ENCODE measurements around the gene NUP93.

Gene NUP93

GRCh38 chr16:56729735-56730662, at the start of gene NUP93:
Gene NUP93, plus strand, starts transcription at chr16:56730129. Its CDS starts 18,119 bp downstream, at chr16:56748248.
- DNase-seq, result peak; percentile 79

GRCh38 chr16:56681939-56682702, 47.8 kb upstream of the NUP93 start, which contains the start of gene MT1X:
Gene MT1X, plus strand, starts transcription at chr16:56682470. Its CDS starts 71 bp downstream, at chr16:56682541.
- DNase-seq, result peak; percentile 76

GRCh38 chr16:56682703-56683397, 47.1 kb upstream of the NUP93 start:
- no peak for DNase-seq

GRCh38 chr16:56683424-56684172, 46.3 kb upstream of the NUP93 start:
- DNase-seq, result no peak

GRCh38 chr16:56684256-56684925, 45.5 kb upstream of the NUP93 start:
- DNase-seq, result no peak

GRCh38 chr16:56684926-56685590, 44.9 kb upstream of the NUP93 start:
- DNase-seq, result no peak

- no peak for DNase-seq
Observed at GRCh38 chr16:56686758-56687157, 43.2 kb upstream of the NUP93 start.

GRCh38 chr16:56688762-56689161, 41.2 kb upstream of the NUP93 start:
- DNase-seq, result no peak

- no peak for DNase-seq
Observed at GRCh38 chr16:56689171-56689570, 40.8 kb upstream of the NUP93 start.

- DNase-seq, result no peak
Observed at GRCh38 chr16:56690420-56691122, 39.4 kb upstream of the NUP93 start.

- DNase-seq, result no peak
Observed at GRCh38 chr16:56691885-56692284, 38.0 kb upstream of the NUP93 start.

GRCh38 chr16:56695246-56695645, 34.7 kb upstream of the NUP93 start:
- DNase-seq, result no peak

- no peak for DNase-seq
Observed at GRCh38 chr16:56697456-56698155, 32.3 kb upstream of the NUP93 start.

- no peak for DNase-seq
Observed at GRCh38 chr16:56700195-56700594, 29.7 kb upstream of the NUP93 start.

- no peak for DNase-seq
Observed at GRCh38 chr16:56700631-56701030, 29.3 kb upstream of the NUP93 start.

GRCh38 chr16:56701534-56701933, 28.4 kb upstream of the NUP93 start:
- no peak for DNase-seq

- no peak for DNase-seq
Observed at GRCh38 chr16:56702836-56703235, 27.1 kb upstream of the NUP93 start.

- DNase-seq, result no peak
Observed at GRCh38 chr16:56708525-56709442, 21.1 kb upstream of the NUP93 start.

Data from activated T-cell treated with anti-CD3 and anti-CD28 coated beads for 4 hours (primary cell).